ENCODE measurements around the gene MAN1C1.

MAN1C1 gene

GRCh38 chr1:25821630-25822091 is 205.1 kb downstream of the MAN1C1 start:
- Mint-ChIP-seq H3K27ac (peak overlapping the region; percentile 94 to 96), H3K4me1 (ENCODE audit: low read depth in 2 of 2) (peaks cover 23 to 34% of the 10 kb centered on the region in 2 donors), H3K9me3 (no peaks in the 10 kb centered on the region), H3K27me3 (no peaks in the 10 kb centered on the region), H3K4me3 (peak overlapping the region; percentile 90 to 93), H3K36me3 (ENCODE audit: insufficient read depth) (peaks cover 29% of the 10 kb centered on the region)
- DNase-seq: no peak
- ATAC-seq (replicated peaks): no peak

- DNase-seq (no peak), ATAC-seq (replicated peaks) (no peak)
- Mint-ChIP-seq H3K27ac (no peak overlapping the region), H3K4me3 (no peak overlapping the region), H3K36me3 (ENCODE audit: insufficient read depth) (peaks cover 45% of the 10 kb centered on the region), H3K27me3 (no peaks in the 10 kb centered on the region), H3K4me1 (ENCODE audit: low read depth in 2 of 2) (peaks cover 17 to 18% of the 10 kb centered on the region in 2 donors), H3K9me3 (no peaks in the 10 kb centered on the region)
Observed at GRCh38 chr1:25825605-25826004, 209.0 kb downstream of the MAN1C1 start.

- H3K36me3 Mint-ChIP-seq (ENCODE audit: insufficient read depth): peaks cover 44% of the 10 kb centered on the region
- no peak overlapping the region for H3K27ac Mint-ChIP-seq
- H3K4me1 Mint-ChIP-seq (ENCODE audit: low read depth in 2 of 2): peaks cover 8% of the 10 kb centered on the region in 2 donors
- ATAC-seq (replicated peaks) (no peak), DNase-seq (no peak)
- H3K4me3 Mint-ChIP-seq: no peak overlapping the region
- no peaks in the 10 kb centered on the region for H3K27me3 Mint-ChIP-seq
- no peaks in the 10 kb centered on the region for H3K9me3 Mint-ChIP-seq
Observed at GRCh38 chr1:25826571-25826970, 210.0 kb downstream of the MAN1C1 start.

- Mint-ChIP-seq H3K27ac (no peak overlapping the region), H3K36me3 (ENCODE audit: insufficient read depth) (peaks cover 50% of the 10 kb centered on the region), H3K9me3 (no peaks in the 10 kb centered on the region), H3K27me3 (no peaks in the 10 kb centered on the region), H3K4me3 (no peak overlapping the region), H3K4me1 (ENCODE audit: low read depth in 2 of 2) (peaks cover 0 to 2% of the 10 kb centered on the region in 2 donors)
- no peak for ATAC-seq (replicated peaks)
- DNase-seq: no peak
Observed at GRCh38 chr1:25828491-25828890, 211.9 kb downstream of the MAN1C1 start.

- ATAC-seq (replicated peaks): no peak
- Mint-ChIP-seq H3K4me1 (ENCODE audit: low read depth in 2 of 2) (peaks cover 0 to 2% of the 10 kb centered on the region in 2 donors), H3K36me3 (ENCODE audit: insufficient read depth) (peaks cover 52% of the 10 kb centered on the region), H3K27me3 (no peaks in the 10 kb centered on the region), H3K27ac (no peak overlapping the region), H3K4me3 (no peak overlapping the region), H3K9me3 (no peaks in the 10 kb centered on the region)
- no peak for DNase-seq
Observed at GRCh38 chr1:25829046-25829445, 212.5 kb downstream of the MAN1C1 start.

- no peak for DNase-seq
- Mint-ChIP-seq H3K4me1 (ENCODE audit: low read depth in 2 of 2) (peaks cover 0 to 2% of the 10 kb centered on the region in 2 donors), H3K4me3 (no peak overlapping the region), H3K36me3 (ENCODE audit: insufficient read depth) (peaks cover 53% of the 10 kb centered on the region), H3K9me3 (no peaks in the 10 kb centered on the region), H3K27ac (no peak overlapping the region), H3K27me3 (no peaks in the 10 kb centered on the region)
- no peak for ATAC-seq (replicated peaks)
Observed at GRCh38 chr1:25831569-25832196, 215.1 kb downstream of the MAN1C1 start.

- peaks cover 46% of the 10 kb centered on the region for H3K36me3 Mint-ChIP-seq (ENCODE audit: insufficient read depth)
- no peaks in the 10 kb centered on the region for H3K9me3 Mint-ChIP-seq
Observed at GRCh38 chr1:25832336-25833037, 215.9 kb downstream of the MAN1C1 start.

GRCh38 chr1:25833158-25833557 is 216.6 kb downstream of the MAN1C1 start:
- no peaks in the 10 kb centered on the region for H3K27me3 Mint-ChIP-seq
- no peak overlapping the region for H3K4me3 Mint-ChIP-seq
- H3K4me1 Mint-ChIP-seq (ENCODE audit: low read depth in 2 of 2): peaks cover 0 to 2% of the 10 kb centered on the region in 2 donors
- H3K9me3 Mint-ChIP-seq: no peaks in the 10 kb centered on the region
- ATAC-seq (replicated peaks) (no peak), DNase-seq (no peak)
- peaks cover 43% of the 10 kb centered on the region for H3K36me3 Mint-ChIP-seq (ENCODE audit: insufficient read depth)
- H3K27ac Mint-ChIP-seq: no peak overlapping the region

More at GRCh38 chr1:25832336-25833037, 215.9 kb downstream of the MAN1C1 start:
- Mint-ChIP-seq H3K4me3 (no peak overlapping the region), H3K4me1 (ENCODE audit: low read depth in 2 of 2) (peaks cover 0 to 2% of the 10 kb centered on the region in 2 donors), H3K27ac (no peak overlapping the region), H3K27me3 (no peaks in the 10 kb centered on the region)
- DNase-seq (no peak), ATAC-seq (replicated peaks) (no peak)

Data from effector memory CD8-positive, alpha-beta T cell (primary cell).